Hepatocyte (in vitro differentiated cells): ENCODE measurements around the gene GIPC1. TPM values are rescaled to one million over a fixed set of nuclear protein-coding genes. Genes with fewer than 3 reads are reported as not detected.

Experiments
- DNase-seq: peaks from one replicate; pipeline ENCODE4 v3.0.0-alpha.2; 2016; ENCODE audit warnings: low spot score
- H2AFZ ChIP-seq: fragments of 200-600 bp; sonication (generic); 2 replicates; pipeline ENCODE4 v1.6.0; 2016; ENCODE audit warnings: antibody characterized with exemption, mild to moderate bottlenecking
- H3K27ac ChIP-seq: fragments of 200-600 bp; sonication (generic); 2 replicates; pipeline ENCODE4 v1.5.1; 2016; ENCODE audit warnings: mild to moderate bottlenecking
- H3K27me3 ChIP-seq: fragments of 200-600 bp; sonication (generic); 2 replicates; pipeline ENCODE4 v1.6.1; 2016
- H3K36me3 ChIP-seq: fragments of 200-600 bp; sonication (generic); replicated peaks from 2 replicates; pipeline ENCODE4 v1.5.1; 2016; ENCODE audit warnings: low read depth; ENCODE audit not compliant: insufficient read depth
- H3K4me1 ChIP-seq: fragments of 200-600 bp; sonication (generic); 2 replicates; pipeline ENCODE4 v1.5.1; 2016; ENCODE audit warnings: mild to moderate bottlenecking, moderate library complexity; ENCODE audit not compliant: insufficient read depth
- H3K4me2 ChIP-seq: fragments of 200-600 bp; sonication (generic); 2 replicates; pipeline ENCODE4 v1.6.0; 2016
- H3K4me3 ChIP-seq: fragments of 200-600 bp; sonication (generic); 2 replicates; pipeline ENCODE4 v1.5.1; 2016; ENCODE audit warnings: mild to moderate bottlenecking
- H3K79me2 ChIP-seq: fragments of 200-600 bp; sonication (generic); 2 replicates; pipeline ENCODE4 v1.6.0; 2017; ENCODE audit warnings: mild to moderate bottlenecking
- H3K9me2 ChIP-seq: fragments of 200-600 bp; sonication (generic); replicated peaks from 2 replicates; pipeline ENCODE4 v1.6.0; 2017; ENCODE audit warnings: mild to moderate bottlenecking; ENCODE audit not compliant: insufficient read depth
- H3K9me3 ChIP-seq: fragments of 200-600 bp; sonication (generic); 2 replicates; pipeline ENCODE4 v1.5.1; 2016; ENCODE audit warnings: low read depth, mild to moderate bottlenecking
- H4K20me1 ChIP-seq: fragments of 200-600 bp; sonication (generic); 2 replicates; pipeline ENCODE4 v1.6.0; 2016; ENCODE audit warnings: mild to moderate bottlenecking; ENCODE audit not compliant: insufficient read depth, poor library complexity, severe bottlenecking
- CTCF ChIP-seq: fragments of 200-600 bp; sonication (generic); IDR thresholded peaks from 2 replicates; pipeline ENCODE4 v1.5.1; 2016; ENCODE audit warnings: antibody characterized with exemption, mild to moderate bottlenecking; ENCODE audit not compliant: poor library complexity
- EZH2 ChIP-seq: fragments of 200-600 bp; sonication (generic); IDR thresholded peaks from 2 replicates; pipeline ENCODE4 v1.6.1; 2016; ENCODE audit warnings: antibody characterized with exemption, mild to moderate bottlenecking, borderline replicate concordance
- EZH2phosphoT487 ChIP-seq: fragments of 200-600 bp; sonication (generic); IDR thresholded peaks from one replicate; pipeline ENCODE4 v1.6.1; 2018; ENCODE audit warnings: antibody characterized with exemption, mild to moderate bottlenecking, low read depth, moderate library complexity; ENCODE audit not compliant: unreplicated experiment, severe bottlenecking
- WGBS: methylation state at CpG from one replicate; pipeline ENCODE4 v1.1.6; 2016; ENCODE audit warnings: low lambda C conversion rate; ENCODE audit errors: missing lambda C conversion rate; 5-methylcytosine and 5-hydroxymethylcytosine counted together
- polyA plus RNA-seq: library from polyadenylated mRNA; unstranded; fragments of >200 nt; fragmentation: Nextera tagmentation; extraction: Ambion mirVana; gene quantifications from 2 replicates; pipeline ENCODE4 v1.2.1, GENCODE V29; 2016
- total RNA-seq: library from RNA; depleted of rRNA; stranded (reverse); fragments of >200 nt; gene quantifications from 2 replicates; pipeline ENCODE4 v1.2.3, GENCODE V29; 2014

Gene GIPC1
- total and polyA plus RNA-seq, 2 experiments from 2014 or later, result 127 to 186 TPM

GRCh38 chr19:14517446-14517839, 21.5 kb upstream of the GIPC1 start:
- no peaks in the 10 kb centered on the region for H3K9me2 ChIP-seq
- H3K4me1 ChIP-seq, result peaks cover 27% of the 10 kb centered on the region
- peaks cover 6% of the 10 kb centered on the region for H3K36me3 ChIP-seq
- H2AFZ ChIP-seq, result no peak overlapping the region
- 0% methylated on average over 16 of the region's 32 CpGs for WGBS
- H3K27me3 ChIP-seq, result no peaks in the 10 kb centered on the region
- H4K20me1 ChIP-seq, result peaks cover 38% of the 10 kb centered on the region
- H3K4me2 ChIP-seq, result peak overlapping the region; percentile 96
- peaks cover 39% of the 10 kb centered on the region for H3K79me2 ChIP-seq
- TF ChIP-seq EZH2, result no peak
- no peak for TF ChIP-seq CTCF
- no peak for TF ChIP-seq EZH2phosphoT487
- peak overlapping the region; percentile 93 for H3K4me3 ChIP-seq
- no peak for DNase-seq
- no peaks in the 10 kb centered on the region for H3K9me3 ChIP-seq
- H3K27ac ChIP-seq, result peak overlapping the region; percentile 99

GRCh38 chr19:14516746-14517438, 21.0 kb upstream of the GIPC1 start:
- no peak for DNase-seq
- TF ChIP-seq EZH2phosphoT487, result no peak
- no peak for TF ChIP-seq EZH2
- no peak for TF ChIP-seq CTCF

GRCh38 chr19:14516048-14516534, 20.2 kb upstream of the GIPC1 start:
- Histone ChIP-seq H3K27me3 (no peaks in the 10 kb centered on the region), H3K9me3 (no peaks in the 10 kb centered on the region), H3K4me1 (peaks cover 27% of the 10 kb centered on the region), H2AFZ (no peak overlapping the region), H3K27ac (peak overlapping the region; percentile 99), H3K4me2 (peak overlapping the region; percentile 96), H4K20me1 (peaks cover 38% of the 10 kb centered on the region), H3K4me3 (peak overlapping the region; percentile 93), H3K79me2 (peaks cover 39% of the 10 kb centered on the region), H3K9me2 (no peaks in the 10 kb centered on the region), H3K36me3 (peaks cover 6% of the 10 kb centered on the region)
- WGBS, result 75% methylated on average over 15 of the region's 15 CpGs
- TF ChIP-seq EZH2phosphoT487 (no peak), CTCF (no peak), EZH2 (no peak)
- DNase-seq, result no peak

More at GRCh38 chr19:14516746-14517438, 21.0 kb upstream of the GIPC1 start:
- peaks cover 38% of the 10 kb centered on the region for H4K20me1 ChIP-seq
- peaks cover 6% of the 10 kb centered on the region for H3K36me3 ChIP-seq
- H3K27ac ChIP-seq, result peak overlapping the region; percentile 99
- H3K9me3 ChIP-seq, result no peaks in the 10 kb centered on the region
- peaks cover 27% of the 10 kb centered on the region for H3K4me1 ChIP-seq
- H3K4me2 ChIP-seq, result peak overlapping the region; percentile 96
- H3K27me3 ChIP-seq, result no peaks in the 10 kb centered on the region
- H3K4me3 ChIP-seq, result peak overlapping the region; percentile 93
- no peaks in the 10 kb centered on the region for H3K9me2 ChIP-seq
- H2AFZ ChIP-seq, result no peak overlapping the region
- H3K79me2 ChIP-seq, result peaks cover 39% of the 10 kb centered on the region
- 34% methylated on average over 22 of the region's 22 CpGs for WGBS
